HPDE6-E6E7 (cell line): Measurements from ENCODE around the gene HSPA6.
"Not testable (repeated sequence)": the region's sequence is repeated elsewhere in the genome, so short reads cannot be mapped to it uniquely, and the experiment has no call there.

Source experiments
- DNase-seq: peaks from one replicate; pipeline ENCODE4 v3.0.0; 2011; ENCODE audit warnings: missing footprints; ENCODE audit errors: extremely low spot score

The HSPA6 gene

DNA sequence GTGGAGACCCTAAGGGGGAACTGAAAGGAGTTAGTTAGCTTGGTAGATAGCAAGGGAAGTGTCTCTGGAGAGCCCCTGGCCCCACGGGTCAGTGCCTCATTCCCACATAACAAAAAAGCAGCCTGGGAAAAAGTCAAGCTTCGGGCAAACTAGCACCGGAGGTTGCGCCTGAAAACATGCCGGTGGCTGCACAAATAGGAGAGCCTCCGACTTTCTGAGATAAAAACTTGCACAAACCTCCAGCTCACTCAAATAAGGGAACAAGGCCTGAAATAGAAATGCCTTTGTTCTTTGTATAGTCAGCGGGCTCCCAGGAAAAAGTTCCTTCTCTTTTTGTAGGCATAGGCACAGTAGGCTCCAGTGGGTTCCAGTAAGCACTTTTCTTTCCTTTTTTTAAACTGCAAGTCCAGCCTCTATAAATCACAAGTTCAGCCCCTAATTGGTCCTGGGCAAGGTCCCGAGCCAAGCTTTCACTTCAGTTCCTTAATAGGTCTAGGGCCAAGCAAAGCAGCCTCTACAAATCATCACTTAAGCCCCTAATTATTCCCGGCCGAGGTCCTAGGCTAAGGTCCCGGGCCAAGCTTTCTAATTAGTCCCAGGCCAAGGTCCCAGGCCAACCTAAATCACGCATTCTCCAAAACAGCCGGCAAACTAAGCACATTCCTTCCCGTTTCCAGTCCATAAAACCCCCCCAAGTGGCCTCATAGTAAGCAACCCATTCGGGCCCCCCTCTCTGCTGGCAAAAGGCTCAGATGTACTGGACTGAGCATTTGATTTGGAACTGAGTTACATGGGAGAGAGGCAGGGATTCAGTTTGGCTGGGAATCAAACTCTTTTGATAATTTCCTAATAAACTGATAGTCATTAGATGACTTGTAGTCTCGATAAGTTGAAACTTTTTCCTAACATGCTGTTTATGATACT is 8.6 kb downstream of the HSPA6 start:
- DNase-seq: not testable (repeated sequence)

DNA sequence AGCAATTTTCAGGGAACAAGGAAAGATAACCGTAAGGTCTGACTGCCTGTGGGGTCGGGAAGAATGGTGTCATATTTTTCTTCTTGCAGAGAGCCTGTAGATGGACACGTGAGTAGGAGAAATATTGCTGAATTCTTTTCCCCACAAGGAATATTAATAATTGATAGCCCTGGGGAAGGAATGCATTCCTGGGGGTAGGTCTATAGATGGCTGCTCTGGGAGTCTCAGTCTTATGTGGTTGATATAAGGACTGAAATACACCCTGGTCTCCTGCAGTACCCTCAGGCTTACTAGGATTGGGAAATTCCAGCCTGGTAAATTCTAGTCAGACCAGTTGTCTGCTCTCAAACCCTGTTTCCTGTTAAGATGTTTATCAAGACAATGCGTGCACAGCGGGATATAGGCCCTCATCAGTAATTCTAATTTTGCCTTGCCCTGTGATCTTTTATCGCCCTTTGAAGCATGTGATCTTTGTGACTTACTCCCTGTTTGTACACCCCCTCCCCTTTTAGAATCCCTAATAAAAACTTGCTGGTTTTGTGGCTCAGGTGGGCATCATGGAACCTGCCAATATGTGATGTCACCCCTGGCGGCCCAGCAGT is 12.8 kb downstream of the HSPA6 start:
- DNase-seq: not testable (repeated sequence)

DNA sequence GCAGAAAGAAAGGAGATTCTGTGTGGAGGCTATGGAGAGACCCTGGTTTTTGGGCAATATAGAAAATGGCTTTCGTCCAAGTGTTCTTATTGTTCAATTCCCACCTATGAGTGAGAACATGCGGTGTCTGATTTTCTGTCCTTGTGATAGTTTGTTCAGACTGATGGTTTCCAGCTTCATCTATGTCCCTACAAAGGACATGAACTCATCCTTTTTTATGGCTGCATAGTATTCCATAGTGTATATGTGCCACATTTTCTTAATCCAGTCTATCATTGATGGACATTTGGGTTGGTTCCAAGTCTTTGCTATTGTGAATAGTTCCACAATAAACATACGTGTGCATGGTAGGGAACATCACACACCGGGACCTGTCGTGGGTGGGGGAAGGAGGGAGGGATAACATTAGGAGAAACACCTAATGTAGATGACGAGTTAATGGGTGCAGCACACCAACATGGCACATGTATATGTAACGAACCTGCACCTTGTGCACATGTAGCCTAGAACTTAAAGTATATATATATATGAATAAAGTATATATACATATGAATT is 14.7 kb downstream of the HSPA6 start:
- not testable (repeated sequence) for DNase-seq

DNA sequence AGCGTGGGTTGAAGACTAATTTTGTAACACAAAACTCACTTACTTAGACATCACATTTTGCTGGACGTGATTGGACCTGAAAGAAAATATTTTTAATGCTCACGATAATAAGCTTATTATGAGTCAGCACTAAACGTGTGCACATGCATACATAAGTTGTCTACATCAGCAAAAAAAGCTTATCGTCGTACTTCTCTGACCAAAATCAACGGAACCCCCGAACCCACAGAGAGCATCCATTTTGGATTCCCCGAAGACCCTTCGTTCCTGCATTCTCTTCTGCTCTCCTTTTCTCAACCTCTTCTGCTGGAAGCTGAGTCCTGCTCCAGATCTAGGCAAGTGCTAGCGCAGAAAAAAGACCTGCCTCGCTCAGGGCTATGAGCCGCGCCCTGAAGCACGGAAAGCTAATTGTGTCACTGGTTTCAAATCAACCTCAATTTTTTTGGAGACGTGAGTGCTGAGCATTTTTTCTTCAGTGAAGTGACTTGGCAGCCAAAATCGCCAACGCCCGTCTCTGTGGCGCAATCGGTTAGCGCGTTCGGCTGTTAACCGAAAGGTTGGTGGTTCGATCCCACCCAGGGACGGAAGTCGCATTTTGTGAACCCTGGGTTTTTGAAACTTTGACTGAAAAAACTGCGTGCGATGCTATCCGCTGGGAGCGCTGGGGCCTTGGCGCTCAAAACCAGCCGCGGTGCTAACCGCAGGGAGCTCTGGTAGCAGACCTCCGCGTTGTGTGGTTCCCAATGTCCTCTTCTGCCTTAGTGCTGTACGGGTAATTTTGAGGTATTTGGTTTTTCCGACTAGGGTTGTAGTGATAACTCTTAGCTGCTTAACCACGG is 15.6 kb downstream of the HSPA6 start:
- DNase-seq: peak; percentile 23

DNA sequence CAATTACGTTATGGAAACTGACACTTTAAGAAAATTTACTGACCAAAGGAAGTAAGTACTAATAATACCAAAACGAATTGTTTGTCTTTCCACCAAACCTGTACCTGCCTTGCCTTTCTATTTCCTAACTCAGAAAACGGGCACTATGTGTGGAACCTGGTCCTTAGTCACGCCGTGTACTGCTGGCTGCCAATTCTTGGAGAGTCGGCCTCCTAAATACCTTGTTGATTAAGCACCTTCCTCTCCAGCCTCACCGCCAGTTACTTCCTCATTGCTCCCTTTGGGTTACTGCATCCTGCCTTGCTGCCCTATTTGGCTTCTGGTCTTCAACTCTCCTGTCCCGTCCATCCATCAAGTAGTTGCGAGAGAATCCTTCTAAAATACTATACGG is 16.2 kb downstream of the HSPA6 start:
- DNase-seq: not testable (repeated sequence)

DNA sequence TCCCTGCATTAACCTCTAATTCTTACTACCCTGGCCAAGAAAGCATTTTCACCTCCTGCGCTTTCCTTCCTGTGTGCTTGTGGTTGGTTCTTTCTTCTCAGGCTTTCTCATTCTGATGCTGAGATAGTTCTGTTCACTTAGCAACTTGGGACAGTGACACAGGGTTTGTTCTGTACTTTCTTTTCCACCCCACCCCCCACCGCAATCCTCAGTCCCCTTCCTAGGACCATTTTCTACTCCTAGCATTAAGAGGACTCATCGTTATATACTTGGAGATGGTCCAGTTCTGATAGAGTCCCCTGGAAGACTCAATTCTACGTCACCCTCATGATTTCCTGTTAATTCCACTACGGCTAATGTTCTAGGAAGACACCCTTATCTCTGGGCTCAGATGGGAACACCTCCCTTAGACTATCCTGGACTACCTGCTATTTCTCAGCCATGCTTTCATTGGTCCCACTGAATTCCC is 17.8 kb downstream of the HSPA6 start:
- DNase-seq: not testable (repeated sequence)

DNA sequence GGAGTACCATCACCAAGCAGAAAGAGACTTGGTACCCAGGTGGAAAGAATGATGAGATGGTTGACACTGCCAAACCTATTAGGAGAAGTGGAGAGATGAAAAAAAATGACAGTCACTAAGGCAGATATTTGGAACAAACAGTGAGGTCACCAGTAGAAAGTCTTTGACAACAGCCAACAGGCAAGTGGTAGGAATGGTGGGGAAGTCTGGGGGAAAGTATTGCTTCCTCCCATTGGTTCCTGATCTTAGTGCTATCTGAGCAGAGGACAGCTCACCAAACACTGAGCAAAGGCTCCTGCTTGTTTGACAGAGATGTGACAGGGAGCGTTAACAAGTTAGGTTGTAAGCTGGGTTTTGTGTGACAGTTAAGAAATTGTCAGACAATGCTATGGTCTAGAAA is 18.8 kb downstream of the HSPA6 start:
- DNase-seq: not testable (repeated sequence)

DNA sequence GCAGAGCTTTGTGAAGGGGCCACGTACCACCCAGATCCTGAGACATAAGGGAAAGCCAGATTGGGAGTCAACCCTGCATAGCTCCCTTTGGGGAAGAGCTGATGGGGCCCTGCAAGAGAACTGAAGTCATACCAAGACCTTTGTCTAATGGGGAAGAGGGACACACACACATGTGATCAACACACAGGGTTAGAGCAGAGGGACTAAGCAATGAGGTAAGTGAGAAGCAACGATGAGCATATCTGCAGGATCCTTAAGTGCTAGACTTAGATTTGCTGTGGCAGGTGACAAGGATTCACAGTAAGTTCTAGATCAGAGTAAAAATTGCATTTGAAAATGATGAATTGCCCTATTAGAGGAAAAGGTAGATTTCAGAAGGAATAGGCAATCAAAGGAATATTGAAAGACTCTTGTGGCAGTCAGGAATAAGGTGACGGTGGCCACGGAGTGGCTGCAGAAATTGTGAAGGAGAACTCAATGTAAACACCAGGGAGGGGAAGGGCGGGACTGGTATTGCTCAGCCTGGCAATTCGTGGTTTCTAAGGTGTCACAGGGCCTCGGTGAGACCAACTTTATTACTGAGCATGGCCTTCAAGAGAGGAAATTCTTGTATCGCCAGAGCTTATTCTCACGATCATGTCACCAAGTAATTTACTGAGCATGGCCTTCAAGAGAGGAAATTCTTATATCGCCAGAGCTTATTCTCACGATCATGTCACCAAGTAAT is 20.8 kb downstream of the HSPA6 start:
- not testable (repeated sequence) for DNase-seq

DNA sequence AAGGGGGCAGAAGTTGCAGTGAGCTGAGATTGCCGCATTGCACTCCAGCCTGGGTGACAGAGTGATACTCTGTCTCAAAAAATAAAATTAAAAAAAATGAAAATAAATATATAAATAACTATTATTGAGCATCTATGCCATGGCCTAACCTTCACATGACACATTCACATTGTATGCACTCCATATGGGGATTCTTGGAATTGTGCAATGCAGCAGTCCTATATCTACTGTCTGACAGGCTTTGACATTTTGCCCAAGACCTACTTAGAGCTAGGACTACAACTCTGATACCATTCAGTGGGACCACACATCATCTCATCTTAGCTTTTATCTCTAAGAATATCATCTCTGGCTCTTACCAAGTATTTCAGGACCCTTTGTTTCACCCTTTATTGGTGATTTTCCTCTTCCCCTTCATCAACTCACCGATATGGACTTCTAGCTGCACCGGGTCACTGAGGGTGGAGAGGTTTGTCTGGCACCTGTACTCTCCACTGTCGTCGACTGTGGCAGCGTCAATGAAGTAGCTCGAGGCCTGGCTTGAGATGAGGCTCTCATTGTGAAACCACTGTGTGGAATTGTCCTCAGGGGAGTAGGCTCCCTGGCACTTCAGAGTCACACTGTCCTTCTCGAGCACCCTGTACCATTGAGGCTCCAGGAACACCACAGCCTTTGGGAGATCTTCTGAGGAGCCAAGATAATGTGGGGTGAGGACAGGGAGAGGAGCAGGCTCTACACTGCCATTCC is 23.8 kb downstream of the HSPA6 start:
- DNase-seq: not testable (repeated sequence)

DNA sequence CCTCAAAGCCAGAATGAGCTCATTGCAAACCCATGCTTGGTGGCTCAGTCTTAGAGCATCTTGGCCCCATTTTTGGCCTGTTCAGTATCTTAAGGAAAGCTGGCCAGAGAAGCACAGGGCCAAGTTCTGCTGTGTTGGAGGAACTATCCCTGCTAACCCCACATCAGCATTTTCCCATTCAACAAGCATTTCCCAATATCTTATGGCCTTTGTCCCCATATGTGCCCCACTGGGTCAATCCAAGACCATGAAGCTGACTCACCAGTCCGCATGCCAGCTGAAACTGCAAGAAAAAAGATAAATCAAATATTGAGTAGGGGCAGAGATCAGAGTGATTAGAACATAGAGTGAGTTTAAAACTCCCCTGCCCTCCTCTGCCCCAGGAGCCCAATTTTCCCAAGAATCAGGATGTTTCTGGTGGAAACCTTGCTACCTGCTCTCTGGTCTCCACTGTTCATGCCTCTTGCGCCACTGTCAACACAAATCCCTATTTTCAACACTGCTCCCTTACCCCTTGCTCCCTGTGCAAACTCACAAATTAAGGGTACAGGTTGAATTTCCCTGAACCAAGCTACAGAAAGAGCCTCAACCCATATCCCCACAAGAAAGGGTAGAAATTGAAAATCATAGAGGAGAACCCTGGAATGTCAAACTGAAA is 24.5 kb downstream of the HSPA6 start:
- DNase-seq: not testable (repeated sequence)

DNA sequence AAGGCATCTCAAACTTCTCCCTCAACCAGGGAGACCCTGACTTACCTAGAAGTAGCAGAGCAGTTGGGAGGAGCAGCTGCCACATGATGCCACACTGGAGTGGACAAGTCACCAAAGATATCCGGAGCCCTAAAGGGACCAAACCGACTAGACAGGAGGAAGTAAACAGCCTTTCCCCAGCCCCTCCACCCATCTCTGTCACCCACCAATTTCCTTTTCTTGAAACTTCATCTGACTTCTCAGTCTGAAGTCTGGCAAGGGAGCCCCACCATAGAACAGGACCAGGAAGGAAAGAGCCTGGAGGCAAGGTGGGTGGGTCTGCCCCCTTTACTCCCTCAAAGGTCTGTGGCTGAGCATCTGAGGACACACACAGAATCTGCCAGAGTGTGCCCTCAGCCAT is 25.3 kb downstream of the HSPA6 start, which contains the start of gene FCGR3A:
Gene FCGR3A (minus strand): TSS at position 167 of the 400 bp plus-strand sequence. CDS start 82 bp downstream, at position 85.
- DNase-seq: no peak

DNA sequence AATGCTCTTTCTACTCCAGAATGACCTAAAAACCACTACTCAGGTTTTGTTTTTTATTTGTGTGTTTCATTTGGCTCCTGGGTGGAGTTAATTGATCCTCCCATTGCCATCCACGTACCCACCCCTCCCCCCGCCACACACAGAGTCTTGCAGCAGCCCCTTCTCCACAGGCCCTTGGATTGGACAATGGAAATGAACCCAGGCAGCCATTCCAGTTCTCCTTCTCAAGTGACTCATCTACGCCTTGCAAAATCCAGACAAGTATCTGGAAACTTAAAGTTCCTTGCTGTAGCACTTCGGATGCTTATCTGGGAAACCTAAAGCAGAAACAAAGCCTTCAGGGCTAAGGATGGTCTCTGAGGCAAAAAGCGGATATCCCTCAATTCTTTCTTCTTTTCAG is 26.6 kb downstream of the HSPA6 start:
- not testable (repeated sequence) for DNase-seq

DNA sequence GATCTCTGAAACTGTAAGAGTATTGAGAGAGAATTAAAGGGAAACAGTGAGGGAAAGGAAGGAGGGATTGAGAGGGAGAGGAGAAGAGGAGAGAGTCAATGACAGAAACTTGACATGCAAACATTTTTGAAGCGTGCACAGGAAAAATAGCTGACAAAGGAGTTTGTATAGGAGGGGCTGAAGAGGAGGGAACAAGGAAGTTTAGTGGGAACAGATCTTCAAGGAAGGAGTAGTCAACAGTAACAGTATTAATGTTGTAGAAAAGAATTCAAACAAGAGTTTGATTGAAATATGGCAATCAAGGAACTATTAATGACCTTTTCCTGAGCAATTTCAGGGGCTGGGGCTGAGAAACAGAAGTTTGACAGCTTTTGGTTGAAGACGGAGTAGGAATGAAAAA is 29.3 kb downstream of the HSPA6 start:
- not testable (repeated sequence) for DNase-seq

DNA sequence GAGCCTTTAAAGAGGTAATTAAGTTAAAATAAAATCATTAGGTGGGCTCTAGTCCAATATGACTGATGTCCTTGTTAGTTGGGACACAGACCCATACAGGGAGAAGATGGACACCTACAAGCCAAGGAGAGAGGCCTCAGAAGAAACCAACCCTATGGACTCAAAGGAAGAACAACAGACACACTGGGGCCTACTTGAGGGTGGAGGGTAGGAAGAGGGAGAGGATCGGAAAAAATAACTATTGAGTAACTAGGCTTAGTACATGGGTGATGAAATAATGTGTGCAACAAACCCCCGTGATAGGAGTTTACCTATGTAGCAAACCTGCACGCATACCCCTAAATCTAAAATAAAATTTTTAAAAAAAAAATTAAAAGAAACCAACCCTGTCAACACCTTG is 30.0 kb downstream of the HSPA6 start:
- DNase-seq: not testable (repeated sequence)

DNA sequence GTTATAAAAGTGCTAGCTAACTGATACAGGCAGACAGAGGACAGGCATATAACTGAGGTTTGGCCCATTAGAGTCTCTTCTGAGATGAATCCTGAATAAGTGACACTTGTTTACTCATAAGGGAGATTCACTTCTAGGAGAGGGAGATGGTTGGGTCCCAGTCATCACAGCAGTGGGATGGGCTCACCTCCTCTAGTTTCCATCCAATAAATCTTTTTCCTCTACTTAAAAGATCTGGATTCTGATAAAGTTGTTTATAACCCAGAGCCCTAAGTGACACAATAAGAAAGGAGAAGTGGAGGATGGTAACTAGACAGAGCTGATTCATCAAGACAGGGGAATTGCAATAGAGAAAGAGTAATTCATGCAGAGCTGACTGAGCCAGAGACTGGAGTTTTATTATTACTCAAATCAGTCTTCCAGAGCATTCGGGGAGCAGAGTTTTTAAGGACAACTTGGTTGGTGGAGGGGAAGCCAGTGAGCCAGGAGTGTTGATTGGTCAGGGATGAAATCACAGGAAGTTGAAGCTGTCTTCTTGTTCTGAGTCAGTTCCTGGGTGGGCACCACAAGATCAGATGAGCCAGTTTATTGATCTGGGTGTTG is 30.6 kb downstream of the HSPA6 start:
- not testable (repeated sequence) for DNase-seq

DNA sequence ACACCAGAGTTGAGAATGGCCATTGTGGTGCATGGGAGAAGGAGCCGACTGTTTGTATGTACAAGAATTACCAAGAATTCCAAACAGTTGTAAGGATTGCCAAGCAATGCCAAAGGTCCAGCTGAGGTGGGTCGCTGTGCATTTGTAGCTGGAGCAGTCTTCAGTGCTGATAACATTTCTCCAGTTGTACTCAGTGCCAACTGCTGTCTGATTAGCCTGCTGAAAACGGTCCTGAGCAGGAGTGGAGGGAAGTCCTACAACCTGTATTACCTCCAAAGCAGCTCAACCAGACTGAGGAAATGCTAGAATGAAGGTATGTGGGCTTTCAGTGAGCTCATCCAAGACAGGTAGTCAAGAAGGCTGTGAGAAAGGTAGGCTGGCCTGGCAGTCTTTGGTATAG is 31.8 kb downstream of the HSPA6 start:
- DNase-seq: not testable (repeated sequence)

DNA sequence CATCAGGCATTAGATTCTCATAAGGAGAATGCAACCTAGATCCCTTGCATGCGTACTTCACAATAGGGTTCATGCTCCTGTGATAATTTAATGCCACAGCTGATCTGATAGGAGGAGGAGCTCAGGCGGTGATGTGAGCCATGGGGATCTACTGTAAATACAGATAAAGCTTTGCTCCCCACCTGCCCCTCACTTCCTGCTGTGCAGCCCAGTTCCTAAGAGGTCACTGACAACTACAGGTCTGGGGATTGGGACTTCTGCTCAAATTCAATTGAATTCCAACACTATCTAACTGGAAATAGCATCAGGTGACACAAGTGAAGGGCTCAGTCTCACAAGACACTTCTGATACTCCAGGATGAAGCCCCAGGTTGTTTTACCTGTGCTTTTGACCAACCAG is 32.6 kb downstream of the HSPA6 start:
- DNase-seq: not testable (repeated sequence)

DNA sequence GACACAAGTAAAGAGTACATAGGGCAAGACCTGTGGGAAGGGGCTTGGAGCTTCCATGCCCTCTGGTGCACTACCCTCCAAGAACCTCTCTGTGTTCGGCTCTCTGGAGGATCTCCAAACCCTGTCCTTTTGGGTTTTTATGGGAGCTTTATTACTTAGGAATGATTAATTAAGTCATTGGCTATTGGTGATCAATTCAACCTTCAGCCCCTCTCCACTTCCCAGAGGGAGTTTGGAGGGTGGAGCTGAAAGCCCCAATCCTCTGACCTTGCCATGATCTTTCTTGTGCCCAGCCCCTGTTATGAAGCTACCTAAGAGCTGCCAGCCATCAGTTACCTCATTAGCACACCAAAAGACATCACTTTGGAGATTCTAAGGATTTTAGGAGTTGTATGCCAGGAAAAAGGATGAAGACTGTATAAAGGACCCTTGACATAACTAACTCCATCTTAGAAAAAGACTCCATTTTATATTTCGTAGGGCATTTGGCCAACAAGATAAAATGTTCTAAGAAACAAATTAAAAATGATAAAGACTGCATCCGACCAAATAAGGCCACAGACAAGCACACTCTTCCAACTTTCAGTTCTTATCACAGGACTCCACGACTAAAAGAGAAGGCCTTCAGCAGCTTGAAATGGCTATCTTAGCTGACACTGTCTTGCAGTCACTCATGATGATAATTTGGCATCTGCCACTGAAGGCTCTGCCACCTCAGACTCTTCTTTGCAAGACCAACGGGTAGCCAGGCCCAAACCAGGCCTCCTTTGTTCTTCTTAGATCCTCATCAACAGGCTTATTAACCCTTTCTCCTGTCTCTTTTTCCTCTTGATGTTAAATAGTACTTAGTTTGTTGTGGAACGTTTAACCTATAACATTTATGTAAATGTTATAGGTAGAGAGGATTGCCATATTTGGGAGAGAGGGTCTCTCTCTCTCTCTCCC is 33.4 kb downstream of the HSPA6 start:
- DNase-seq: not testable (repeated sequence)
